C4-2B (cell line): Measurements from ENCODE around the gene NDUFB3.
"Not testable (repeated sequence)": the region's sequence is repeated elsewhere in the genome, so short reads cannot be mapped to it uniquely, and the experiment has no call there.

Experiments used
- CTCF ChIP-seq: fragments of 450-650 bp; conservative IDR thresholded peaks from 2 replicates; pipeline ENCODE4 v1.5.1; 2017; ENCODE audit warnings: mild to moderate bottlenecking
- ZFX ChIP-seq: fragments of 450-650 bp; IDR thresholded peaks from 2 replicates; pipeline ENCODE4 v1.6.1; 2017

GRCh38 chr2:201043050-201043449 lies 28.8 kb upstream of the NDUFB3 start:
- TF ChIP-seq CTCF, ZFX: not testable (repeated sequence)
